Fibroblast of skin of back (primary cell): ENCODE measurements around the gene FHL2.

Experiments
- DNase-seq: peaks from one replicate; pipeline ENCODE4 v3.0.0-alpha.2; 2013

Gene FHL2

DNA sequence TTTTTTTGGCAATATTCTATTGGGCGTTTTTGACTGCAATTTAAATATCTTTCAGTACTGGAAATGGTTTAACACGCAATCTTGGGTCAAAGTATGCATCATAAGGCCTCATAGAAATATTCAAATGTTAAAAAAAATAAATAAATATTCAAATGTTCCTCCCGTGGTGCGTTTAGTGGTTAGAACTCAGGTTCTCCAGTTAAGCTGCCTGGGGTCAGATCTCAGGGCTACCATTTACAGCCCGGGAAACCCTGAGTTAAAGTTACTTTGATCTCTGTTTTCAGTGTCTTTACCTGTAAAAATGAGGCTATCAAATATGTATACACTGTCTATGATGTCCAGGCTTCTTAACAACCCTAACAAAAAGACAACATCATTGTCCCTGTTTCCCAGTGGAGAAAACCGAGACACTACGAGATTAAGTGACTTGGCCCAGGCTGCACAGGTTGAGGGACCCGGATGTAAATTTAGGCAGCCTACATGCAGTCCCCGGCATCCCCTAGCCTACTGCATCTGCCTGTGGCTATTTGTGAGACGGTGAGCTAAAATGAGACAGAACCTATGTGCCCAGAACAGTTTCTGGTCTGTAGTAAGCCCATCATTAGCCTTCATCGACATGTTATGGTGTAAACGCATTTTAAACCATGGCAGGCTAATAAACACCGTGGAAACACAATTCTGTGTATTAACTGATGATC, 1.7 kb downstream of the FHL2 start:
- DNase-seq = no peak

DNA sequence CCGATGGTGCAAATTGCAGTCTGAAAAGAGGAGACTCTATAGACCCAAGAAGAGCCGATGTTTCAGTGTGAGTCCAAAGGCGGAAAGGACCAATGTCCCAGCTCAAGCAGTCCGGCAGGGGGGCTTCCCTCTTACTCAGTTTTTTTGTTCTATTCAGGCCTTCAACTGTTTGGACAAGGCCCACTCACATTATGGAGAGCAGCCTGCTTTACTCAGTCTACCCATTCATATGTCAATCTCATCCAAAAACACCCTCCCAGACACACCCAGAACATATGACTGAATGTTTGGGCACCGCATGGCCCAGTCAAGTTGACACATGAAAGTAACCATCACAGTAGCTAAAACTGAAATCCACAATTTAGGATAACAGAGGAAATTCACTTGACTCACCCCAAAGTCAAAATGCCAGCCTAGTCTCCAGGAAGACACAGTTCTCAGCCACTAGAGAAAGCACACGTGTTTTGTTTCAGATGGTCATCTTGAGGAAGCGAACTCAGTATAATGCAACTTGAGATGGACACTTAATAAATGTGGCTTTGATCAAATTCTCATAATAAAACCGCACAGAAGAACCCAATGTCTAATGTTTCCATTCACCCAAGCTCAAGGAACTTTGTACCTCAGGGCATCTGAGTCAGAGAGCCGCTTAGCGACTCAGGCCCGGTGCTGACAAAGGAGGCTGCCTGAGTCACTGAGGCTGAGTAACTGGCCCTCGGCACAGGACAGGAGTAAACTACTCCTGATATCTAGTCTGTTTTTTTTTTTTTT, 2.4 kb downstream of the FHL2 start:
- peak; percentile 98 for DNase-seq

DNA sequence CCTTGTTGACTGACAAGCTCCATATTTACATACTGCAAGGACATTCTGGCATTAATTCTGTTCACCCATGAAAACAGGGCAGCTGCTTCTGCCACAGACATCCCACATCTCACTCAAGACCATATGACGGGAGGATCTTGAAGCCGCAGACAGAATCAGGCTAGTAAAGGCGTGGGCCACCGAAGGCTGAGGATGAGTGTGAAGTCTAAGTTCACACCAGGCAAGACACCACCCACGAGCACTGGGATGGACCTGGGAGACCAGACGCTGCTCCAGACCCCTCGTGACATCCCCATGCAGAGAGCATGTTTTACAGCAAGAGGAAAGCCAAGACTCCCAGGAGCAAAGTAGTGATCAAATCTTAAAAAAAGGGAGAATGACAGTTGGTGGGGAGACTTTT, 3.2 kb downstream of the FHL2 start:
- DNase-seq = no peak

DNA sequence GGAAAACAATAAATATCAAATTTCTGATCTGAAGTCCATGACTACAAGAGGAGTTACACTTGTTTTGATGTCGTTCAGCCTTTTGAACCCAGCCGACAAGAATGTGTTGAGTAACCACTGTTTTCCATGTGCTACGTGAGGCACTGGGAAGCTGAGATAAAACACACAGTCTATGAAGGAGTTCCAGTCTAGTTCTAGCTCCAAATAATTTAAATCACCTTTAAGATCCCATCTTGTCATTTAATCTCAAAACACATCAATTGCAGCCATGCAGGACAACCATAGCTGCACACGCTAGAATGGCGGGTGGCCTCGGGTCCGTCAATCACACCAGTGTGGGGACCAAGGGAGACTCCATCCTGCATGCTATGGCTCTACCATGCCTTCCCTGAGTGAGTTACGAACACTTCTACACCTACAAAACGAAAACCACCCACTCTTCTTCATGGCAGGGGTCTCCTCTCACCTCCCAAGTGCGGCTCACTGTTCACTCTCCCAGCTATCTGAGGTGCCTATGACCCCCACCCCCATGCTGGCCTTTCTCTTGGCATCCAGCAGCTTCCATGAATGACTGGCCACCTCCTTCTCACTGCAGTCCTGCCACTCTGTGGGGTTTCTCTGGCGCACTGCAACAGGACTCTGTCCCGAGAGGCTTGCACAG, 3.8 kb downstream of the FHL2 start:
- DNase-seq = no peak

DNA sequence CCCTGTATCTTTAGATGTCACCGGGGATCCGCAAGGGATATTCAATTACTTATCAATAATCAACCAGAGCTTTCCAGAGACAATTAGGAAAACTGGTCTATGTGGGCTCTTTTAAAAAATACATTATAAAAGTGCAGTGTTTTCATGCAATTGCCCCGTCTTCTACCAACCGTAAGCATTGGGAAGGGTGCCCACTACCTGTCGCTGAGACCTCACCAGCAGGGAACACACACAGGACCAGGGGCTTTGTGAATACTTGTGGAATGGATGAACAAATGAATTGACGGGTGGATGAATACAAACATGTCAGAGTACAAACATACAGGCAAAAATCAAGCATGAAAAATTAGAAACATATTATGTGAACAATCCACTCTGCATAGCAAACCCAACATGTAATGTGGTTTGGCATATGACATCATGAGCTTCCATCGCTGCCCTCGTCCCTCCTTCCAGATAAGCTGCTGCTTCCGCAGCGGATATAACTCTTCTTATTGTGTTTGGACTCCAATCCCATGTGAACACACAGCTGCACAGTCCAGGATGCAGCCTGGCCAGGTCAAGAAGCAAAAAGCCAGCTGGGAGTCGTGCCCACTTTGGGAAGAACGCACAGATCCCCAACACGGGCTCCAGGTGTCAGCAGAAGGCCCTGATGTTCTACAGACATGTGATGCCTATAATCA, 5.3 kb downstream of the FHL2 start:
- peak; percentile 72 for DNase-seq

DNA sequence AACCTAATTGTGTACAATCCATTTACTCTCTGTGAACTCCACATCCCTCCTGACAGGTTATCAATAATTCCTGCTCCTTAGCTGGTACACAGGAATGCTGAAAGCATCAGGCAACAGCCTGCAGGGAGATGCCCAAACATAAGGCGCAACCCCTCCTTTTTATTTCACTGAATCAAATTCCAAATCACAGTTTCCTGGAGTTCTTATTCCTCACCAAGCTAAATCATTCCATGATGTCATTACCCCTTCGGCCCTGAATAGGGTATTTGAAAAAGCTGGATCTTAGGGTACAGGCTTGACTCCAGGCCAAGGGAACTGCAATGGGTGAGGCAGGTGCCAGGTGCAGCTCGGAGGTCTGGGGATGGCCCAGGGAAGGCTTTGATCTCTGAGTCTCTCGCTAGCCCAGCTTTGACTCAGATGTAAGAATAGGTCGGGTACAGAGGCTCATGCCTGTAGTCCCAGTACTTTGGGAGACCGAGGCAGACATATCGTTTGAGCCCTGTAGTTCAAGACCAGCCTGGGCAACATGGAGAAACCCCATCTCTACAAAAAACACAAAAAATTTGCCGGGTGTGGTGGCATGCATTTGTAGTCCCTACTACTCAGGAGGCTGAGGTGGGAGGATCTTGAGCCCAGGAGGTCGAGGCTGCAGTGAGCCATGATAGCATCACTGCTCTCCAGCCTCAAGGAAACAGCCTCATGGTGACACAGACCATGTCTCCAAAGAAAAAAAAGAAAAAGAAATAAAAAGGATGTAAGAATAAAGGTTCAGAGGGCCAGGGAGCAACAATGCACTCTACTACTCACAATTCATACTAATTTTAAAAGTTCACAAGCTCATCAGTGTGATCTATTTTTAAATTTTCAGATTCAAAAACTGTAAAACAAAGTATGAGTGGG, 6.8 kb downstream of the FHL2 start:
- DNase-seq = no peak

DNA sequence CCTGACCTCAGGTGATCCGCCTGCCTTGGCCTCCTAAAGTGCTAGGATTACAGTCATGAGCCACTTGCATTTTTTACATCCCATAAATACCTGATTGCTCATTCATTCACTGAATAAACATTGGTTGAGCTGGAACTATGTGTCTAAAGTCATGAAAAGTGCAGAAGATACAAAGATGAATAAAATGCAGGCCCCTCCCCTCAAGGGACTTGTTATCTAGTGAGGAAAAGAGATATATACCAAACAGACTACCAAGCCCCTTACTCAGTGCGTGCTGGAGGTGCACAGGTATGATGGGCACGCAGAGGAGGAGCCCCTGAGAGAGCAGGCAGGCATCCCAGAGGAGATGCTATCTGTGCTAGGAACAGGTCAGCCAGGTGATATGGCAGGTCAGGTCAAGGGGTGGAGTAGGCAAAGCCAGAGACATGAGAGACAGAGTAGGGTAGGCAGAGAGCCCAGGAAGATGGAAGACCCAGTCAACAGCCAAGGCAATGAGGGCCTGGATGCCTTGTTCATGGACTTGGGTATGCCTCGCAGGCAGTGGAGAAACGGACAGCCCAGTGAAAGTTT, 7.7 kb downstream of the FHL2 start:
- peak; percentile 87 for DNase-seq

DNA sequence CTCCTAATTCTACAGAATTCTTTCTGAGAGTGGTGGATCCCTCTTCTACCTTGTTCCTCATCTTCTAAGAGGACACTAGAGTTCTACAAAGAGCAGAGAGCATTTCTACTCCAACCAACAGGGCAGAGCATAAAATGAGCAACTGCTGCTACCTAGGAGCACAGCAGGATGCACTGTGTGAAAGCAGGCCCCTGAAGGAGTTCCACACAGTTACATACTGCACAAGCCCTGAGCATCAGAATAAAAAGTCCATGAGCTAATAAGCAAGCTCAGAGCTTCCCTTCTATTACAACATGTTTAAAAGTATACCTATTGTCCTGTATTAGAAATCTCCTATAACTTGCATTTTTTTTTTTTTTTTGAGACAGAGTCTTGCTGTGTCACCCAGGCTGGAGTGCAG, 8.4 kb downstream of the FHL2 start:
- DNase-seq = no peak

DNA sequence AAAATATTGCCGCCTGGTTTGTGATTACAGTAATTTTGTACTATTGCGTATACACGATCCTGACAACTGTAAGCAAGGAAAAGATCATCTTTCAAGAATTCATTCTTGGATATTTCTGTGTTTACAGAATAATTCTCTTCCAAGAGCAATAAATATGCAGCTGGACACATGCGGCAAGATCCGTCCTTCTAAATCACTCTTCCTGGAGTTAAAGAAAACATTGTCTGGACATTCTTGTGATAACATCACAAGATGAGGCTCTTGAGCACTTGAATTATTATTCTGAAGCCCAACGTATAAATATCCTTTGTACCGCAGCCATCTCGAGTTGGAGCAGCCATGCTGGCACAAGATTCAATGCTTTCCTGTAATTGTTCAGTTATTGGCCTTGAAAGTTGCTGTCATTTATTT, 9.9 kb downstream of the FHL2 start:
- peak; percentile 98 for DNase-seq

DNA sequence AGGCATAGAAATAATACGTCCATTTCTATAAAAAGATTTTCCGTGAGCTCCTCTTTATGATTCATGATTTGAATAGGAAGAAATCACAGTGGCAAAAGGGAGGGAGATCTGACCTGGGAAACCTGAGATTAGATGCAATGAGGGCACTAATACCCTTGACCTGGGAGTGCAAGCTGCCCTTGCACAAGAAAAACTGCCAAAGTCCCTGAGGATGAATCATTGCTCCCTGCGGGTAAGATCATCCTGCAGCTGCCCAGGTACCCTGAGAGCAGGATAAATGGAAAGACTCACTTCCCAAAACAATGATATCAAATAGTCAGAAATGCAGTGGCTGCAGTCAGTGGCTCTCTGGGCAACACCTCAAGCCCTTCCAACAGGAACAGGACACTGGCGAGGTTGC, 11.6 kb downstream of the FHL2 start:
- DNase-seq = no peak

DNA sequence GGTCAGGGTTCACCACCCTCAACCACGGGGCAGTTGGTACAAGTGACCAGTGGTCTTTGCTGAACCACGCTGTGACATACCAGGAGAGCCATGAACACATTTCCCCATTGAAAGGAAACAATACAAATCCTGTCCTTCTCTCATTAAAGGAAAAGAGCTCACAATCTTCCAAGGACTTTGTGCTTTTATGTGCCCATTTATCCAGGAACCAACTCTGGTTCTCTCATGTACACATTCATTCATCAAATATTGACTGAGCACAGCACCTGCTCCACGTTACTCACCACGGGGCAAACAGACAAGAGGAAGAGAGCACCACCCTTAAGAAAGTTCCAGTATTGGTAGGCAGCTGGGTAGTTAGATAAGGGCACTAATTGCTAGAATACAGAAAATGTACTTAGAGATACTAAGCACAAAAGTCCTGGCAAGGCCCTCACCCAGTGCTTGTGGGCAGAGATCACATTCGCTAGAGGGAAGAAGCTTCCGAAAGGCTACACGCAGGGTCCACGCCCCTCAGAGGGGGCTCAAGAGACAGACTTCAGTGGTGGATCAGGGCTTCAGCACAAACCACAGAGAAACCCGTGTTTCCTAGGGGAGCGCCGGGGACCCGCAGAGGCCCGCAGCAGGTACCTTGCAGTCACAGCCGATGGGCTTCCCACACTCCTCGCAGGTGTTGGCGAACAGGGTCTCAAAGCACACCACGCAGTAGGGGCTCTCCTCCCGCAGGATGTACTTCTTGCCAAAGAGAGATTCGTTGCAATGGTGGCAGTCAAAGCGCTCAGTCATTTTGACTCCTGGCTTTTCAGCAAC, 12.9 kb downstream of the FHL2 start:
- DNase-seq = no peak

DNA sequence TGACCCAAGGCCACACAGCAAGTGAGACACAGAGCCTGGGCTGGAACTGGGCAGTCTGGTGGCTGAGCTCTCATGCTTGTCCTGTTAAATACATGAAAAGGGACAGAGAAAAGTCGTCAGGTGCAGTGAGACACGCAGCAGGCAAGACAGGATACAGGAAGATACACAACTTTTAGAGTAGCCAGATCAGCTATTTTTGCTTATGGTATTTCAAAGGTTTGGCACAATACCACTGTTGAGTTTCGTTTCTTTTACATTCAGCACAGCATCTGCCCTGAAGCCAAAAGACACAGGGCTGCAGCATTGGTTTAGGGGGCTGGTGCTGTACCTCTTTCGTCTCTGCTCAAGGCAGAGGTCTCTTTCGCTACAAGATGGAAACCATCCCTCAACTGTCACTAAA, 14.0 kb downstream of the FHL2 start:
- no peak for DNase-seq

DNA sequence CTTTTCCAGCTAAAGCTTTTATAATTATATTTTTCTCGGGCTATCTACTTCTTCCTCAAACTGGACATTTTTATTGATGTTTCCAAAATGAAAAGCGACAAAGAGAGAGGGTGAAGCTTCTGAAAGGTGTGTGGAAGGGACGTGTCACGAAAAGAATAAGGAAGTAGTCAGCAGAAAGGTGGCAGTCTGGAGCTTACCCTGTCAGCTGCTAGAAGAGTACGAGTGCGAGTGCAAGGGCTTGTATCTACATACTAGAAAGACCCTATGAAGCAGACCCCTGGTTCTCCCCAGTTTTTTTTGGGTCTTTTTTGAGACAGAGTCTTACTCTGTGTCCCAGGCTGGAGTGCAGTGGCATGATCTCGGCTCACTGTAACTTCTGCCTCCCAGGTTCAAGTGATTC, 14.6 kb downstream of the FHL2 start:
- DNase-seq = no peak

DNA sequence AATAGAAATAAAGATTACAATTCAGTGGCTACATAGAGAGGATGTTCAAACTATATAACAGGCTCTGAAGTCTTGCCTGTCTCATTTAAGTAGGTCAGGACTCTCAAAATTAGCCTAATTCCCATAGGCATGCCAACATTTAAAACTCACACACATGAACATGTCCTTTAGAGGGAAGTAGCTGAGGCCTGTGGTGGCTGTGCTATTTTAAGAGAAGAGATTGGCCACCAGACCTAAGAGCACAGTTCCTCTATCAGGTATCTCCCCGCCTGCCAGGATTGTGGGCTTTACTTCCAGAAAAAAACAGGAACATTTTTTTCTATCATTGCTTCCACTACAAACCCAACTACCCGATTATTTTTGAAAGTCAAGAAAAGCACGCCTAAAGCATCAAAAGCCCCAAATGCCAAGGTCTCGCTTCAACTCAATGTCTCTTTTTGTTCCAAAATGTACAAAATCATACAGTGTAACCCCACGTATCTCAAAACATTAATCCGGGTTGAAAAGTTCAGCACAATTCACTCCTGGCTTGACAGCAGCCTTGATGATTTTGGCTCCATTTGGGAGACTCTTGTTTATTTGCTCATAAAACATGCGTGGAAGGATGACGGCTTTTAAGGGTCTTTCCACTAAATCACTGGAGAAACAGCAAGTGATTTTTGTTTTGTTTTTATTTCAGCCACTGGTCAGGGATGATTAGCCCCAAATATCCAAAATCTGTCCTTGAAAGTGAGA, 15.3 kb downstream of the FHL2 start:
- DNase-seq = no peak

DNA sequence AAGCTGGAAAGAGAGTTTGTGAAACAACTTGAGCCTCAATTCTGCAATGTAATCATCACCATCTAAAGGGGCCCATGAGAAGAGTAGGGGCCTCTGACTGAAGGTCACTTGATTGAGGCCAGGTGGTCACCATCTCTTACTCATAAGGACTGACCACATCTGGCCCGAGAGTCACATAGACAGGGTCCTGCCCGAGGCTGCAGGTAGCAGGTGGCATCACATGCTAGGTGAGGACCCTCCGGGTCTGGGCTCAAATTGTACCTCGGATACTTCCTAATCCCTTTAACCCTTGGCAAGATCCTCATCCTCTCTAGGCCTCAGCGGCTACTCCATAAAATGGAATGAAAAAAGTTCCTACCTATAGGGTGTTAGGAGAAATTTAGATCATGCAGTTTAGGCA, 16.7 kb downstream of the FHL2 start:
- DNase-seq = no peak

DNA sequence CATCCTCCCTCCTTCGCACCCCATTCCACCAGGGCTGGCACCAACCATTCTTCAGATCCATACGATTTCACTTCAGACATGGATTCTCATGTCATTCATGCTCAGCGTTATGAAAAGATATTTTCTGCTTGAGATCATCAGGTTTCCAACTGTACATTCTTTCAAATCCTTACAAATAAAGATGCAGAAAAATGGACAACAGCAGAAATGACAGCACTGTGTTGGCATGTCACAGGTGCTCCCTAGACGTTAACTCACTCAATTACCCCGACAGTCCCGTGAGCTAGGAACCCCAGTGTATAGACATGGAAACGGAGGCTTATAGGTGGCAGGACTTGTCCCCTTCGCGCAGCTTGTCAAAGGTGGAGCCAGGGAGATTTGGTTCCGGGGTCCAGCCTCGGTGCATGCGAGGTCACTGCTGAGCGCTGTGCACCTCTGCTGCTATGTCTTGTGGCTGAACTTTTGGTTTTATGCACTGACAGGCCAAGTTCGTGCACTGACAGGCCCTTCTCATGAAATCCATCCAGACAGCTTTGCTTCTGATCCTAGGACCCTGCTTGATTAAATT, 17.7 kb downstream of the FHL2 start:
- DNase-seq = no peak

DNA sequence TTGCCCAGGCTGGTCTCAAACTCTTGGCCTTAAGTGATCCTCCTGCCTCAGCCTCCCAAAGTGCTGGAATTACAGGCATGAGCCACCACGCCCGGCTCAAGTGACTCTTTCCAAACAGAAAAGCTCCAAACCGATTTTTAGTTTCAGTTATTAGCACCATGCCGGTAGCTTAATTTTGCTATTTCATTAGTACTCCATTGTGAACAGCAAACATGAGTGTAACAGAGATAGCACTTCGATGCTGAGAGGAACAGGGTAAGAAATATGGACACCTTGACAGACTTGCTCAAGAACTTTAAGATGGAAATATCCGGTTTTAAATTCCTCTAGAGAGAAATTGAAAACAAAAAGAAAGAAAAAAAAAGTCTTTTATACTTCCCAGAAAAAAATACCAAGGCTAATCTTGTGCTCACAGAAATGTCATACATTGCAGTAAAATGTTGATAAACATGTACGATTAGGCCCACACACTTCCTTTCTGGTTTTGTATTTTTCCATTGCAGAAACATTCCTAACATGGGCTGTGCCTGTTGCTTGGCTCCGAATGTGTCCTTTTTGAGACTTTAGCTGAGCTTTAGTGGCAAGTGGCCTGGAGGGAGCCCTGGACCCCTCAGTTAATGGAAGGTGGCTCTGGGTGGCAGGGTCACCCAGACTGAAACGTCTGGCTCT, 18.3 kb downstream of the FHL2 start:
- no peak for DNase-seq

DNA sequence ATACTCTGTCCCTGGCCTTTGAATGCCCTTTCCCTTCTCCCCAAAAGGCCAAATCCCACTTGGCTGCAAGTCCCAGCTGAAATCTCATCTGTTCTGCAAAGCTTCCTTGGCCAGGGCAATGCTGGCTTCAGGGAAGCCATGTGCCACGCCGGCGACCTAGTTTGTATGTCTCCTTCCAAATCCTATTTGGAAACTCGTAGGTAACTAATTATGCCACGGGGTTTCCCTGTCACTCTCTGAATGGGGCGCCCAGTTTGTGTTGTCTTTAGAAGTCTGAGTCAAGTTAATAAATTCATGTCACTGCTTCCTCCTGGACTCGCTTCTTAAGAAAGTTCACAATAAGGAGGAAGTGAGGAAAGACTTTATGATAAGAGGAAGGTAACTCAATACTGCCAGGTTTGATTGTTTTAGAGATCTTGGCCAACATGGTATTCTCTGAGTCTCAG, 19.1 kb downstream of the FHL2 start:
- DNase-seq = no peak

DNA sequence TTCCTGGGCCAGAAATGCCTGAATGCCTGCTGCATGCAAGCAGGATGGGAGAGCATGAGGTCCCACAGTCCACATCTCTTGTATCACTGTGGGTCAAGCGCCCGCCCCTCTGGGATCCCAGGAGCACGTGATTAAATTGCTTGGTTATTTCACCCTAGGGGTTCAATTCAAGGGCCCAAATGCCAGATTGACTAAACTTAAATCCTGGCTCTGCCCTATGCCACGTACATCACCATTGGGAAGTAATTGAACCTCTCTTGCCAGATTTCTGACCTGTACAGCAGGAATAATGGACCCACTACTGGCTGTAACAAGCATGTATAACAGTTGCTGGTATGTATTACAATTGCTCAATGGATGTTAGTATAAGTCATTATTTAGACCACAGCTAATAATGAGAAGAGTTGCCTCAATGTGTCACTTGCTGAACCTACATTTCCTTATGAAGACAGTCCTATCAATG, 19.9 kb downstream of the FHL2 start:
- no peak for DNase-seq
